Measurements from ENCODE around the gene EXOC4.
"Not testable (repeated sequence)": the region's sequence is repeated elsewhere in the genome, so short reads cannot be mapped to it uniquely, and the experiment has no call there.

EXOC4 gene

DNA sequence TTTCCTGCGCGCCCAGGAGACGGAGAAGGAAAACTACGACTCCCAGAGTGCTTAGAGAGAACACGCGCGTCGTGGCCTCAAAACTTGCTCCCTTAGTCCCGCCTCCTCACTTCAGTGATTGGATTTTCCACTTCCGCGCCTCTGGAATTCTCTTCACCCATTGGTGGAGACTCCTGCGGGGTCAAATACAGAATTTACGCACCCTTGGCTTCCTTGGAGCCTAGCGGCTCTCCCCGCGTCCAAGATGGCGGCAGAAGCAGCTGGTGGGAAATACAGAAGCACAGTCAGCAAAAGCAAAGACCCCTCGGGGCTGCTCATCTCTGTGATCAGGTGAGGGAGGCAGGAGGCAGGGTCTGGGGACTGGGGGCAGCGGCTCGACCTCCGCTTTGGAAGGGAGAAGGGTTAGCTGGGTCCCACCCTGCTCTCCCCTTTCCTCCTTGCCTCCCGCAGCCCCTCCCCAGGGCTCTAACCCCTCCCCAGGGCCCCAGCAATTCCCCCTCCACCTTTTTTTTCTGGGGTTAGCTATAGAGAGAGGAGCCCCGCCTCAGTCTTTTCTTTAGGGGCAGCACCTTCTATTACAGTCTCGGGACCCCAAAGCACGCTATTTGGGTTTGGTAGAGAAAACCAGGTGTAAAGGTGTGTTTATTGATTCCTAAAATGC, at the start of gene EXOC4:
Gene EXOC4 (plus strand): TSS at position 221 of the 661 bp plus-strand sequence.
- Histone ChIP-seq H3K27ac (ENCODE audit: low read depth, low read length) (peak within 1 kb of the TSS; percentile 71), H3K4me3 (ENCODE audit: low read depth in 1 of 2, low read length in 2 of 2) (peak within 1 kb of the TSS; percentile 80 to 88)

DNA sequence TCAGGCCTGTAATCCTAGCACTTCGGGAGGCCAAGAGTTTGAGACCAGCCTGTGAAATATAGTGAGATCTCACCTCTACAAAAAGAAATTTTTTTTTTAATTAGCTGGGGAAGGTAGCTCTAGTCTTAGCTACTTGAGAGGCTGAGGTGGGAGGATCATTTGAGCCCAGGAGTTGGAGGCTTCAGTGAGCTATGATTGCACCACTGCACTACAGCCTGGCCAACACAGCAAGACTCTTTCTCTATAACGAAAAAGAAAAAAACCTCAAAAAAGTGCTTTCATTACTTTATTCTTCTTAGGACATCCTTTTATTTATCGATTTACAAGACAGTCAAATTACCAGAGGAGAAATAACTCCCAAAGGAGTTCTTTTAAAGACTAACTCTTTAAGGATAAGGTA, 49.4 kb upstream of the EXOC4 start:
- H3K4me1 ChIP-seq (ENCODE audit: insufficient read depth, low read length): no peaks in the 10 kb centered on the region
- no peaks in the 10 kb centered on the region for H3K36me3 ChIP-seq (ENCODE audit: insufficient read depth, low read length)
- H3K27me3 ChIP-seq (ENCODE audit: control insufficient read depth in 1 of 2, insufficient read depth in 2 of 2, low read length in 2 of 2): no peaks in the 10 kb centered on the region
- H3K9ac ChIP-seq (ENCODE audit: low read length): no peak overlapping the region
- no peak overlapping the region for H3K4me3 ChIP-seq (ENCODE audit: low read depth in 1 of 2, low read length in 2 of 2)
- no peak overlapping the region for H3K27ac ChIP-seq (ENCODE audit: low read depth, low read length)
- no peaks in the 10 kb centered on the region for H3K9me3 ChIP-seq (ENCODE audit: low read length)

More for the DNA sequence above, at the start of gene EXOC4:
- peak within 1 kb of the TSS; percentile 59 for H3K9ac ChIP-seq (ENCODE audit: low read length)
- no peaks in the 10 kb centered on the region for H3K27me3 ChIP-seq (ENCODE audit: control insufficient read depth in 1 of 2, insufficient read depth in 2 of 2, low read length in 2 of 2)
- H3K9me3 ChIP-seq (ENCODE audit: low read length): no peaks in the 10 kb centered on the region
- peaks cover 9% of the 10 kb centered on the region for H3K4me1 ChIP-seq (ENCODE audit: insufficient read depth, low read length)
- no peaks in the 10 kb centered on the region for H3K36me3 ChIP-seq (ENCODE audit: insufficient read depth, low read length)

DNA sequence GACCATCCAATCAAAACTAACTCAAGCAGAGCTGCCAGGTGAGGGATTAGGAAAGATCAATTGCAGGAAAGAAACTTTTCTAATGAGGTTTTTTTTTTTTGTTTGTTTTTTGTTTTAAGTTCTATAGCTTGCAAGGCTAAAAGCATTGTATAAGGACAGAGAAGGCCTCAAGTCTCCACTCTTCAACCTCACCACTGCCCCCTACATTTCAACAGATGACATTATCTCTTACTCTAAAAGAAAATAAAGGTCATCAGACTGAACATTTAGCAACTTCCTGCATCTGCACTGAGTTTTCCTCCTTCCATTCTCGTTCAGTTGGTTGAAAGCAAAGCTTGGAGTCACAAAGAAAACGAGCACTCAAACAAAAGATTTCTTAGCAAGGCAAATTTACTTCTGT, 45.2 kb upstream of the EXOC4 start:
- Histone ChIP-seq H3K4me3 (ENCODE audit: low read depth in 1 of 2, low read length in 2 of 2) (no peak overlapping the region), H3K4me1 (ENCODE audit: insufficient read depth, low read length) (no peaks in the 10 kb centered on the region), H3K9ac (ENCODE audit: low read length) (no peak overlapping the region), H3K9me3 (ENCODE audit: low read length) (no peaks in the 10 kb centered on the region), H3K27me3 (ENCODE audit: control insufficient read depth in 1 of 2, insufficient read depth in 2 of 2, low read length in 2 of 2) (no peaks in the 10 kb centered on the region), H3K27ac (ENCODE audit: low read depth, low read length) (no peak overlapping the region), H3K36me3 (ENCODE audit: insufficient read depth, low read length) (no peaks in the 10 kb centered on the region)

DNA sequence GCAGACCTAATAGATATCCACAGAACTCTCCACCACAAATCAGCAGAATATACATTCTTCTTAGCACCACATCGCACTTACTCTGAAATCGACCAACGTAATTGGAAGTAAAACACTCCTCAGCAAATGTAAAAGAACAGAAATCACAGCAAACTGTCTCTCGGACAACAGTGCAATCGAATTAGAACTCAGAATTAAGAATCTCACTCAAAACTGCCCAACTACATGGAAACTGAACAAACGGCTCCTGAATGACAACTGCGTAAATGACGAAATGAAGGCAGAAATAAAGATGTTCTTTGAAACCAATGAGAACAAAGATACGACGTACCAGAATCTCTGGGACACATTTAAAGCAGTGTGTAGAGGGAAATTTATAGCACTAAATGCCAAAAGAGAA, 42.1 kb upstream of the EXOC4 start:
- not testable (repeated sequence) for H3K27ac ChIP-seq (ENCODE audit: low read depth, low read length); H3K27me3 ChIP-seq (ENCODE audit: control insufficient read depth in 1 of 2, insufficient read depth in 2 of 2, low read length in 2 of 2)

DNA sequence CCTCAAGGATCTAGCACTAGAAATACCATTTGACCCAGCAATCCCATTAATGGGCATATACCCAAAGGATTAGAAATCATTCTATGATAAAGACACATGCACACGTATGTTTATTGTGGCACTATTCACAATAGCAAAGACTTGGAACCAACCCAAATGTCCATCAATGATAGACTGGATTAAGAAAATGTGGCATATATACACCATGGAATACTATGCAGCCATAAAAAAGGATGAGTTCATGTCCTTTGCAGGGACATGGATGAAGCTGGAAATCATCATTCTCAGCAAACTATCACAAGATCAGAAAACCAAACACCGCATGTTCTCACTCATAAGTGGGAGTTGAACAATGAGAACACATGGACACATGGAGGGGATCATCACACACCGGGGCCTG, 39.1 kb upstream of the EXOC4 start:
- H3K4me1 ChIP-seq (ENCODE audit: insufficient read depth, low read length); H3K4me3 ChIP-seq (ENCODE audit: low read depth in 1 of 2, low read length in 2 of 2); H3K27me3 ChIP-seq (ENCODE audit: control insufficient read depth in 1 of 2, insufficient read depth in 2 of 2, low read length in 2 of 2); H3K9me3 ChIP-seq (ENCODE audit: low read length); H3K9ac ChIP-seq (ENCODE audit: low read length); H3K27ac ChIP-seq (ENCODE audit: low read depth, low read length); H3K36me3 ChIP-seq (ENCODE audit: insufficient read depth, low read length): not testable (repeated sequence)

More for the DNA sequence above, 42.1 kb upstream of the EXOC4 start:
- H3K4me1 ChIP-seq (ENCODE audit: insufficient read depth, low read length); H3K9ac ChIP-seq (ENCODE audit: low read length); H3K36me3 ChIP-seq (ENCODE audit: insufficient read depth, low read length); H3K9me3 ChIP-seq (ENCODE audit: low read length); H3K4me3 ChIP-seq (ENCODE audit: low read depth in 1 of 2, low read length in 2 of 2): not testable (repeated sequence)

DNA sequence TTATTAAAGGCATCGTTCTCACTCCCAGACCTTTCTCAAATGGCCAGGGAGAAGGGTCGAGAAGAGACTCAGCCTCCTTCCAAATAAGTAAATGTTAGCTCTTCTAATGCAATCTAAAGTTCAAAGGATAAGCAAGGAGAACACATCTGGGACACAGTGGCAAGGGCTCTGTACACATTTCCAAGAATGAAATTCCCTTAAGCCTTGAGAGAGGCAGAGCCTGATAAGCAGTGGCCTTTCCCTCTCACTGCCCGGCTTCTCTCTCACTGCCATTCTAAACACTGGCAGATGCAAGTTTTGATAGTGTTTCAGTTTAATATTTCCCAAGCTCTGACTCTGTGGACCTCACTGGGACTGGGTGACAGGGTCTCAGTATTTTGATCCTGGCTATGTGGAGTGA, 35.1 kb upstream of the EXOC4 start:
- Histone ChIP-seq H3K4me3 (ENCODE audit: low read depth in 1 of 2, low read length in 2 of 2) (no peak overlapping the region), H3K9me3 (ENCODE audit: low read length) (no peaks in the 10 kb centered on the region), H3K9ac (ENCODE audit: low read length) (no peak overlapping the region), H3K27ac (ENCODE audit: low read depth, low read length) (no peak overlapping the region), H3K36me3 (ENCODE audit: insufficient read depth, low read length) (no peaks in the 10 kb centered on the region), H3K4me1 (ENCODE audit: insufficient read depth, low read length) (no peaks in the 10 kb centered on the region), H3K27me3 (ENCODE audit: control insufficient read depth in 1 of 2, insufficient read depth in 2 of 2, low read length in 2 of 2) (no peaks in the 10 kb centered on the region)

DNA sequence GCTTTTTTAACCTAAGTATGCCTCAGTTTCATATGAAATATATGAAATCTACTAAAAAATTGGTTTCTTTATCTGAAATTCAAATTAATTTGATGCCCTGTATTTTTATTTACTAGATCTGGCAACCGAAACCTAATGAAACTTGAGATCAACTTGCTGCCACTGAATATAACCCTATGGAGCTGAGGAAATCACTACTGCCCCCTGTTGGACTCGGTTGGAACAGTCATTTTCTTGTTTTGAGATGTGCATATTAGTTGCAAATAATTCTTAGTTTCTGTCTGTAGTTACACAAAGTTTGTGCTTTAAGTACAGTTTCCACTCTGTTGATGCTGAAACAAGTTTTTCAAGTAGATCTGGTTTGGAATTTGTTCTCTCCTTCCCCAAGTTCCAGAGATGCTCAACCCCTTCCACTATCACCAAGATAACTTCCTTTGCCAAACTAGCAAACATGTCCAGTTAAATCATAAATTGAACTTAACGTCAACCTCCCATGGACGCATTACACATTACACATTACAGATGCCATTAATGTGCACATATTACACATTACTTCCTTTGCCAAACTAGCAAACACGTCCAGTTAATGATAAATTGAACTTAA, 22.2 kb upstream of the EXOC4 start:
- Histone ChIP-seq H3K27me3 (ENCODE audit: control insufficient read depth in 1 of 2, insufficient read depth in 2 of 2, low read length in 2 of 2) (no peaks in the 10 kb centered on the region), H3K9me3 (ENCODE audit: low read length) (no peaks in the 10 kb centered on the region), H3K4me3 (ENCODE audit: low read depth in 1 of 2, low read length in 2 of 2) (no peak overlapping the region), H3K4me1 (ENCODE audit: insufficient read depth, low read length) (no peaks in the 10 kb centered on the region), H3K27ac (ENCODE audit: low read depth, low read length) (no peak overlapping the region), H3K9ac (ENCODE audit: low read length) (no peak overlapping the region), H3K36me3 (ENCODE audit: insufficient read depth, low read length) (no peaks in the 10 kb centered on the region)

DNA sequence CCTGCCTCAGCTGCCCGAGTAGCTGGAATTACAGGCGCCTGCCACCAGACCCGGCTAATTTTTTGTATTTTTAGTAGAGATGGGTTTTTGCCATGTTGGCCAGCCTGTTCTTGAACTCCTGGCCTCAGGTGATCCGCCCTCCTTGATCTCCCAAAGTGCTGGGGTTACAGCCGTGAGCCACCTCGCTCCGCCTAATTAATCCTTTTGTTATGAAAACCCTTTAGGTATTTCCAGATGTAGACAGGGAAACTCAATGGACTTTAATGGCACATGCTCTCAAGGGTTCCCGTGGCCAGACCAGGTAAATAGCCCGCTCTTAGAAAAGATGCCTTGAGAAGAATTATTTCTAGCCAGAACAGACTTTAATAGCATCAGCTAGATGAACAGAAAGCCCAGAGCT, 19.7 kb upstream of the EXOC4 start:
- H3K27me3 ChIP-seq (ENCODE audit: control insufficient read depth in 1 of 2, insufficient read depth in 2 of 2, low read length in 2 of 2): no peaks in the 10 kb centered on the region
- H3K9ac ChIP-seq (ENCODE audit: low read length): no peak overlapping the region
- H3K27ac ChIP-seq (ENCODE audit: low read depth, low read length): no peak overlapping the region
- no peaks in the 10 kb centered on the region for H3K36me3 ChIP-seq (ENCODE audit: insufficient read depth, low read length)
- H3K4me3 ChIP-seq (ENCODE audit: low read depth in 1 of 2, low read length in 2 of 2): no peak overlapping the region
- no peaks in the 10 kb centered on the region for H3K9me3 ChIP-seq (ENCODE audit: low read length)
- H3K4me1 ChIP-seq (ENCODE audit: insufficient read depth, low read length): no peaks in the 10 kb centered on the region

DNA sequence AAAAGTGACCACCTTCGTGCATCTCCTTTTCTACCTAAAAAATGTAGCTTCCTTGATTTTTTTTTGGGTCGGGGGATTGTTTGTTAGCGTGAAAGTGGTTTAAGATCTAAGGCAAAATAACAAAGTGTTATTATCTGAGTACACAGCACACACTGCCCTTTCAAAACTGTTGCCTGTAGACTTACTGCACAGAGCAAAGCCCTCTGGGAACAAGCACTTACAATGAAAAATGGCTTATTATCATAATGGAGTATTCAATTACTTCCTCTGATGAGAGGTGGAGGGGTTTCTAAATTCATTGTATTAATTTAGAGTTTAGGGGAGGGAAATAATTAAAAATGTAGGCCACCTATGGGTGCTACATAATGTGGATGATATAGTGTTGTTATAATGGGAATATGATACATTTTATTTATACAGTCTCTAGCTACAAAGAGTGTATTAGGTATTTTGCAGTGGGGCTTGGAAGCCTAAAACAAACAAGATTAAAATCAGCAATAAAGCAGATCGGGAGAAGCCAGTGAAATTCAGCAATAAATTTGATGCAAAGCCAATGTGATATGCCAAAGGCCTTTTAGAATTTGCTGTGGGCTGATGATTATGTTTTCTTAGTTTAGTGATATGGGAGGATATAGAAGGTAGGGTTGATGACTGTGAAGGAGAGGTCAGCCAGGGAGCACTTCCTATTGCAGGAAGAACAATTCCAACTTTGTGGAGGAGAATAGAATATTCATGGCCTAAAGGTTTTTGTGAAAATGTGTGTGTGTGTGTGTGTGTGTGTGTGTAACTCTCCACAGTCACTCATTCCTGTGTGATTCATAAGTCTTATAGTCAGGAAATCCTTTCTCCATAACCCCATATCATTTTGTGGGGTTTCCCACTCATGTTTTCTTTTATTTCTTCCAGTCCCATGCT, 17.7 kb upstream of the EXOC4 start:
- Histone ChIP-seq H3K27ac (ENCODE audit: low read depth, low read length) (no peak overlapping the region), H3K27me3 (ENCODE audit: control insufficient read depth in 1 of 2, insufficient read depth in 2 of 2, low read length in 2 of 2) (no peaks in the 10 kb centered on the region), H3K36me3 (ENCODE audit: insufficient read depth, low read length) (no peaks in the 10 kb centered on the region), H3K9ac (ENCODE audit: low read length) (no peak overlapping the region), H3K9me3 (ENCODE audit: low read length) (no peaks in the 10 kb centered on the region), H3K4me3 (ENCODE audit: low read depth in 1 of 2, low read length in 2 of 2) (no peak overlapping the region), H3K4me1 (ENCODE audit: insufficient read depth, low read length) (no peaks in the 10 kb centered on the region)

DNA sequence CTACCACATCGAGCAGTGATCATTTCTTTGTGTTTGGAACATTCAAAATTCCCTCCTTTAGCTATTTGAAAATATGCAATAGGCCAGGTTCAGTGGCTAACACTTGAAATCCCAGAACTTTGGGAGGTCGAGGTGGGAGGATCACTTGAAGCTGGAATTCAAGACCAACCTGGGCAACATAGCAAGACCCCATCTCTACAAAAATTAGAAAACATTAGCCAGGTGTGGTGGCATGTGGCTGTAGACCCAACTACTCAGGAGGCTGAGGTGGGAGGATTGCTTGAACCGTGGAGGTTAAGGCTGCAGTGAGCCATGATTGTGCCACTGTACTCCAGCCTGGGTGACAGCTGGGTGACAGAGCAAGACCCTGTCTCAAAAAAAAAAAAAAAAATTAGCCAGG, 15.3 kb upstream of the EXOC4 start:
- H3K9ac ChIP-seq (ENCODE audit: low read length): no peak overlapping the region
- H3K9me3 ChIP-seq (ENCODE audit: low read length): no peaks in the 10 kb centered on the region
- H3K4me3 ChIP-seq (ENCODE audit: low read depth in 1 of 2, low read length in 2 of 2): no peak overlapping the region

DNA sequence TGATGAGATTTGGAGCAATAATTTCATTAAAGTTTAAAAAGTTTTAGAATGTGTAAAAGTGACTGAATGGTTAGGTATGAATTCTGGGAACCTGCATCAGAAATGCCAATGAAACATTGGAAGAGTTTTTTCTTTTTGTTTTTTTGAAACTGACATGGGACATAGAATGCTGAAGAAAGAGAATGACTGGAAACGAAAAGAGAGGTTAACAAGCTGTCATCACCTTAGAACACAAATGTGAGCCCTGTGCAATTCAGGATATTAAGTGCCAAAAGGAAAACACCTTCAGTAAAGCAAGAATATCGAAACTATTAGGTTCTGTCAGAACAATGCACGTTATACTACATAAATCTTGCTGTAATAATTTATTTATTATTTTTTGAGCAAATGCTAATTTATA, 12.6 kb upstream of the EXOC4 start:
- no peak overlapping the region for H3K9ac ChIP-seq (ENCODE audit: low read length)
- no peaks in the 10 kb centered on the region for H3K36me3 ChIP-seq (ENCODE audit: insufficient read depth, low read length)
- H3K9me3 ChIP-seq (ENCODE audit: low read length): no peaks in the 10 kb centered on the region
- H3K4me1 ChIP-seq (ENCODE audit: insufficient read depth, low read length): no peaks in the 10 kb centered on the region
- no peak overlapping the region for H3K4me3 ChIP-seq (ENCODE audit: low read depth in 1 of 2, low read length in 2 of 2)
- H3K27ac ChIP-seq (ENCODE audit: low read depth, low read length): no peak overlapping the region
- H3K27me3 ChIP-seq (ENCODE audit: control insufficient read depth in 1 of 2, insufficient read depth in 2 of 2, low read length in 2 of 2): no peaks in the 10 kb centered on the region

More for the DNA sequence above, 15.3 kb upstream of the EXOC4 start:
- Histone ChIP-seq H3K4me1 (ENCODE audit: insufficient read depth, low read length) (no peaks in the 10 kb centered on the region), H3K36me3 (ENCODE audit: insufficient read depth, low read length) (no peaks in the 10 kb centered on the region), H3K27ac (ENCODE audit: low read depth, low read length) (no peak overlapping the region), H3K27me3 (ENCODE audit: control insufficient read depth in 1 of 2, insufficient read depth in 2 of 2, low read length in 2 of 2) (no peaks in the 10 kb centered on the region)

Data from muscle layer of colon (tissue), 2 donors.